ENCODE measurements around the gene OR7E24.
"Not testable (repeated sequence)": the region's sequence is repeated elsewhere in the genome, so short reads cannot be mapped to it uniquely, and the experiment has no call there.

OR7E24 gene

DNA sequence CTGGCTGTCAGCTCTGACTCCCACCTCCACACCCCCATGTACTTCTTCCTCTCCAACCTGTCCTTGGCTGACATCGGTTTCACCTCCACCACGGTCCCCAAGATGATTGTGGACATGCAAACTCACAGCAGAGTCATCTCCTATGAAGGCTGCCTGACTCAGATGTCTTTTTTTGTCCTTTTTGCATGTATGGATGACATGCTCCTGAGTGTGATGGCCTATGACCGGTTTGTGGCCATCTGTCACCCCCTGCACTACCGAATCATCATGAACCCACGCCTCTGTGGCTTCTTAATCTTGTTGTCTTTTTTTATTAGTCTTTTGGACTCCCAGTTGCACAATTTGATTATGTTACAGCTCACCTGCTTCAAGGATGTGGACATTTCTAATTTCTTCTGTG lies 506 bp downstream of the OR7E24 start:
- H3K27me3 ChIP-seq (ENCODE audit: insufficient read depth, low read length, poor library complexity) = peaks cover 3% of the 10 kb centered on the region
- H3K36me3 ChIP-seq (ENCODE audit: insufficient read depth, low read length) = no peaks in the 10 kb centered on the region
- no peak overlapping the region for H3K27ac ChIP-seq (ENCODE audit: low read length)
- H3K4me1 ChIP-seq (ENCODE audit: insufficient read depth, low read length) = no peaks in the 10 kb centered on the region
- H4K20me1 ChIP-seq (ENCODE audit: insufficient read depth, low read length) = no peaks in the 10 kb centered on the region
- no peak for TF ChIP-seq EZH2 (IDR thresholded peaks at IDR 0.05; ENCODE audit: borderline replicate concordance, low read depth, low read length, severe bottlenecking)
- TF ChIP-seq, protein P1, sequence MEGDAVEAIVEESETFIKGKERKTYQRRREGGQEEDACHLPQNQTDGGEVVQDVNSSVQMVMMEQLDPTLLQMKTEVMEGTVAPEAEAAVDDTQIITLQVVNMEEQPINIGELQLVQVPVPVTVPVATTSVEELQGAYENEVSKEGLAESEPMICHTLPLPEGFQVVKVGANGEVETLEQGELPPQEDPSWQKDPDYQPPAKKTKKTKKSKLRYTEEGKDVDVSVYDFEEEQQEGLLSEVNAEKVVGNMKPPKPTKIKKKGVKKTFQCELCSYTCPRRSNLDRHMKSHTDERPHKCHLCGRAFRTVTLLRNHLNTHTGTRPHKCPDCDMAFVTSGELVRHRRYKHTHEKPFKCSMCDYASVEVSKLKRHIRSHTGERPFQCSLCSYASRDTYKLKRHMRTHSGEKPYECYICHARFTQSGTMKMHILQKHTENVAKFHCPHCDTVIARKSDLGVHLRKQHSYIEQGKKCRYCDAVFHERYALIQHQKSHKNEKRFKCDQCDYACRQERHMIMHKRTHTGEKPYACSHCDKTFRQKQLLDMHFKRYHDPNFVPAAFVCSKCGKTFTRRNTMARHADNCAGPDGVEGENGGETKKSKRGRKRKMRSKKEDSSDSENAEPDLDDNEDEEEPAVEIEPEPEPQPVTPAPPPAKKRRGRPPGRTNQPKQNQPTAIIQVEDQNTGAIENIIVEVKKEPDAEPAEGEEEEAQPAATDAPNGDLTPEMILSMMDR (IDR thresholded peaks at IDR 0.05; ENCODE audit: borderline replicate concordance, extremely low read depth, low read length, poor library complexity, severe bottlenecking) = no peak
- no peak overlapping the region for H3K9ac ChIP-seq (ENCODE audit: low read depth, low read length)
- no peak overlapping the region for H3K4me3 ChIP-seq (ENCODE audit: low read depth in 1 of 2, low read length in 2 of 2)
- no peaks in the 10 kb centered on the region for H3K79me2 ChIP-seq (ENCODE audit: insufficient read depth, low read length)
- no peak overlapping the region for H2AFZ ChIP-seq (ENCODE audit: low read depth, low read length)
- DNase-seq = no peak
- ATAC-seq (ENCODE audit: insufficient read depth, low read depth) = no peak
- no peak overlapping the region for H3K4me2 ChIP-seq (ENCODE audit: insufficient read depth, low read length)
- no peaks in the 10 kb centered on the region for H3K9me3 ChIP-seq (ENCODE audit: insufficient read depth, low read length, severe bottlenecking)

DNA sequence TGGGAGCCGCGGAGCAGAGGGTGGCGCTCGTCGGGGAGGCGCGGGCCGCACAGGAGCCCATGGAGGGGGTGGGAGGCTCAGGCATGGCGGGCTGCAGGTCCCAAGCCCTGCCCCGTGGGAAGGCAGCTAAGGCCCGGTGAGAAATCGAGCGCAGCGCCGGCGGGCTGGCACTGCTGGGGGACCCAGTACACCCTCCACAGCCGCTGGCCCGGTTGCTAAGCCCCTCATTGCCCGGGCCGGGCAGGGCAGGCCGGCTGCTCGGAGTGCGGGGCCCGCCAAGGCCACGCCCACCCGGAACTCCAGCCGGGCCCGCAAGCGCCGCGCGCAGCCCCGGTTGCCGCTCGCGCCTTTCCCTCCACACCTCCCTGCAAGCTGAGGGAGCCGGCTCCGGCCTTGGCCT lies 32.8 kb downstream of the OR7E24 start:
- not testable (repeated sequence) for H2AFZ ChIP-seq (ENCODE audit: low read depth, low read length); H3K9ac ChIP-seq (ENCODE audit: low read depth, low read length); H4K20me1 ChIP-seq (ENCODE audit: insufficient read depth, low read length); H3K79me2 ChIP-seq (ENCODE audit: insufficient read depth, low read length); H3K4me2 ChIP-seq (ENCODE audit: insufficient read depth, low read length); H3K27me3 ChIP-seq (ENCODE audit: insufficient read depth, low read length, poor library complexity); ATAC-seq (ENCODE audit: insufficient read depth, low read depth); H3K27ac ChIP-seq (ENCODE audit: low read length); H3K9me3 ChIP-seq (ENCODE audit: insufficient read depth, low read length, severe bottlenecking); DNase-seq; H3K36me3 ChIP-seq (ENCODE audit: insufficient read depth, low read length); H3K4me3 ChIP-seq (ENCODE audit: low read depth in 1 of 2, low read length in 2 of 2); H3K4me1 ChIP-seq (ENCODE audit: insufficient read depth, low read length)

DNA sequence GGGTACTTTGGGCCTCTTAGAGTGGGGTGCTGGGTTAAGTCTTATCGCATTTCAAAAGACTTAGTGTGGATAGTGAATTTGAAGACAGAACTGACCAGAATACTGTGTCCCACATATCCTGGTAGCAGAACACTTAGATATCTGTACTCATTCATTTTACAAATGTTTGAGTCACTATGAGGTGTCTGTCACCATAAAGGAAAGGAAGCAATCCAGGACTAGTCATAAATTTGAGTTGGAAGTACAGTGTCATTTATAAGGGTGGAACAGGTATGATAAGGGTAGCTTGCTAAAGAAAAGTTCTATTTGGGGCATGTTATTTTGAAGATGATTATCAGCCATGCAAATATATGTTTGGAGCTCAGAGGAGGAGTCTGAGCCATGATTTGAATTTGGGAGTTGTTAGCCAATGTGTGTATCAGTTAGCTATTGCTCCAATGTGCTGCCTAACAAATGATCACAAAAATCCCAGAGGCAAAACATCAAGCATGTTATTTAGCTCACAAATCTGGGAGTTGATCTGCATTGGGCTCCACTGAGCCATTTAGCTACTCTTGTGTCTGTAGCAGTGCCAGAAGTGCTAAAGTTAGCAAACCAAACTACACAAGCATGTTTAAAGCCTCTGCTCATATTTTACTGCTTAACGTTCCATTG lies 38.6 kb downstream of the OR7E24 start:
- H3K9me3 ChIP-seq (ENCODE audit: insufficient read depth, low read length, severe bottlenecking) = no peaks in the 10 kb centered on the region
- no peaks in the 10 kb centered on the region for H3K79me2 ChIP-seq (ENCODE audit: insufficient read depth, low read length)
- no peak for TF ChIP-seq EZH2 (IDR thresholded peaks at IDR 0.05; ENCODE audit: borderline replicate concordance, low read depth, low read length, severe bottlenecking)
- TF ChIP-seq, protein P1 (IDR thresholded peaks at IDR 0.05; ENCODE audit: borderline replicate concordance, extremely low read depth, low read length, poor library complexity, severe bottlenecking) = no peak
- no peak overlapping the region for H3K27ac ChIP-seq (ENCODE audit: low read length)
- no peak overlapping the region for H3K4me2 ChIP-seq (ENCODE audit: insufficient read depth, low read length)
- H2AFZ ChIP-seq (ENCODE audit: low read depth, low read length) = no peak overlapping the region
- no peak for DNase-seq
- H4K20me1 ChIP-seq (ENCODE audit: insufficient read depth, low read length) = no peaks in the 10 kb centered on the region
- H3K4me3 ChIP-seq (ENCODE audit: low read depth in 1 of 2, low read length in 2 of 2) = no peak overlapping the region
- no peaks in the 10 kb centered on the region for H3K4me1 ChIP-seq (ENCODE audit: insufficient read depth, low read length)
- H3K27me3 ChIP-seq (ENCODE audit: insufficient read depth, low read length, poor library complexity) = no peaks in the 10 kb centered on the region
- no peak for ATAC-seq (ENCODE audit: insufficient read depth, low read depth)
- peaks cover 8% of the 10 kb centered on the region for H3K36me3 ChIP-seq (ENCODE audit: insufficient read depth, low read length)
- no peak overlapping the region for H3K9ac ChIP-seq (ENCODE audit: low read depth, low read length)

DNA sequence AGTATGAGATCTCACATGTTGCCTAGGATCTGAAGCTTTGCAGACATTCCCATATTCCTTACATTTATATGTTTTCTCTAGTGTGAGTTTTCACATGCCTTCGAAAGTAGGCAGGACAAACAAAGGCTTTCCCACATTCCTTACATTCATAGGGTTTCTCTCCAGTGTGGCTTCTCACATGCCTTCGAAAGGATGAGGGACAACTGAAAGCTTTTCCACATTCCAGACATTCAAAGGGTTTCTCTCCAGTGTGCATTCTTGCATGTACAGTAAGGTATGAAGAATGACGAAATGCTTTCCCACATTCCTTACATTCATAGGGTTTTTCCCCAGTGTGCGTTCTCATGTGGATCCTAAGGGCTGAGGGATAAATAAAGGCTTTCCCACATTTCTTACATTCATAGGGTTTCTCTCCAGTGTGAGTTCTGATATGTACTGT lies 44.7 kb downstream of the OR7E24 start:
- no peak overlapping the region for H3K4me3 ChIP-seq (ENCODE audit: low read depth in 1 of 2, low read length in 2 of 2)
- no peak overlapping the region for H3K4me2 ChIP-seq (ENCODE audit: insufficient read depth, low read length)
- H3K79me2 ChIP-seq (ENCODE audit: insufficient read depth, low read length) = no peaks in the 10 kb centered on the region
- no peak for TF ChIP-seq EZH2 (IDR thresholded peaks at IDR 0.05; ENCODE audit: borderline replicate concordance, low read depth, low read length, severe bottlenecking)
- TF ChIP-seq, protein P1 (IDR thresholded peaks at IDR 0.05; ENCODE audit: borderline replicate concordance, extremely low read depth, low read length, poor library complexity, severe bottlenecking) = no peak
- H4K20me1 ChIP-seq (ENCODE audit: insufficient read depth, low read length) = no peaks in the 10 kb centered on the region
- H3K4me1 ChIP-seq (ENCODE audit: insufficient read depth, low read length) = no peaks in the 10 kb centered on the region
- H3K27ac ChIP-seq (ENCODE audit: low read length) = no peak overlapping the region
- no peak overlapping the region for H3K9ac ChIP-seq (ENCODE audit: low read depth, low read length)
- H2AFZ ChIP-seq (ENCODE audit: low read depth, low read length) = no peak overlapping the region
- H3K27me3 ChIP-seq (ENCODE audit: insufficient read depth, low read length, poor library complexity) = no peaks in the 10 kb centered on the region
- ATAC-seq (ENCODE audit: insufficient read depth, low read depth) = no peak
- DNase-seq = no peak
- peaks cover 60% of the 10 kb centered on the region for H3K36me3 ChIP-seq (ENCODE audit: insufficient read depth, low read length)
- peaks cover 30% of the 10 kb centered on the region for H3K9me3 ChIP-seq (ENCODE audit: insufficient read depth, low read length, severe bottlenecking)
